GM10847 (cell line): ENCODE data around the gene ABCC1.

Experiments used
- POLR2A ChIP-seq: IDR thresholded peaks from 2 replicates; pipeline ENCODE4 v1.6.1; 2011; ENCODE audit not compliant: insufficient read length; ENCODE audit errors: extremely low read depth

The ABCC1 gene

DNA sequence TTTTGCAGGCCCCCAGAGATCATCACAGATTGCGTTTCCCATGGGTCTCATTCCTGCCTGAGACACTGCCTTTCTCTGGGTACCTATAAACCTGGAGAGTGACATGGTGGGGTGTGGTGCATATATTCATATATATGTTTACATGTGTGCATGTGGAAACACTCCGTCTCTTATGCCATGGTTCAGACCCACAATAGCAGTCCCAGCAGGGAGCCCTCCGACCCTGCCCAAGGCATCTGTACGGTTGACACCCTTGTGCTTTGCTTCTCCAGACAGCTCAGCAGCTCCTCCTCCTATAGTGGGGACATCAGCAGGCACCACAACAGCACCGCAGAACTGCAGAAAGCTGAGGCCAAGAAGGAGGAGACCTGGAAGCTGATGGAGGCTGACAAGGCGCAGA, 157.1 kb downstream of the ABCC1 start:
- no peak for TF ChIP-seq POLR2A

DNA sequence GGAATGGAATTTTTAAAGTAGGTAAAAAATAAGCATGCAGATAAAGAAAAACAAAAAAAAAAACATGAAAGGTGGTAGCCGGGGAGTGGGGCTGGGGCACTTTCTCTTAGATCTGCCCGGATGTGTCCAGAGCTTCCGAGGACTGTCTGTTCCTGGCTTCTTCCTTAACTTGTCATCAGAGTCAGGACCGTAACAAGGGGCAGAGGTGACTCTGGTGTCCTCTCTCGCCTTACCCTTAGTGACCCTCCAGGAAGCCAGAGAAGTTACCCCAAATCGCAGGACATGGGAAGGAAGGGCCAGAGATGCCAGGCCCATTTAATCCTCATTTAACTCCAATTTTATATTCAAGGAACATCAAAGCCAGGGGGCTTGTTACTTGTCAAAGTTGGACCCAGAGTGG, 158.4 kb downstream of the ABCC1 start:
- TF ChIP-seq POLR2A, result no peak

DNA sequence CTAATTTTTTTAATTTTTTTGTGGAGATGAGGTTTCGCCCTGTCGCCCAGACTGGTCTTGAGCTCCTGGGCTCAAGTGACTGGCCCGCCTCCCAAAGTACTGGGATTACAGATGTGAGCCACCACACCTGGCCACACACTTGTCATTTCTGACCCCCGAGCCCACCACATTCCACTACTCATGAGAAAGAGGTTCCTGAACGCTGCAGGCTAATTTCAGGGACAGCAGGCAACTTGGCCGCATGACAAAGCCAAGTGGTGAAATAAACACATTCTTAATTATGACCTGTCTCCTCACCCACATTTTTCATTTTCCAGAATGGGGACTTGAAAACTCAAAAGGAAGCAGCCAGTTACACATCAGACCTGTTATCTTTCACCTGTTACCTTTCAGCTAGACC, 159.3 kb downstream of the ABCC1 start:
- no peak for TF ChIP-seq POLR2A

- TF ChIP-seq POLR2A, result no peak
Observed at GRCh38 chr16:16109453-16110110, 160.2 kb downstream of the ABCC1 start.

- TF ChIP-seq POLR2A, result no peak
Observed at GRCh38 chr16:16110111-16110490, 160.7 kb downstream of the ABCC1 start.

DNA sequence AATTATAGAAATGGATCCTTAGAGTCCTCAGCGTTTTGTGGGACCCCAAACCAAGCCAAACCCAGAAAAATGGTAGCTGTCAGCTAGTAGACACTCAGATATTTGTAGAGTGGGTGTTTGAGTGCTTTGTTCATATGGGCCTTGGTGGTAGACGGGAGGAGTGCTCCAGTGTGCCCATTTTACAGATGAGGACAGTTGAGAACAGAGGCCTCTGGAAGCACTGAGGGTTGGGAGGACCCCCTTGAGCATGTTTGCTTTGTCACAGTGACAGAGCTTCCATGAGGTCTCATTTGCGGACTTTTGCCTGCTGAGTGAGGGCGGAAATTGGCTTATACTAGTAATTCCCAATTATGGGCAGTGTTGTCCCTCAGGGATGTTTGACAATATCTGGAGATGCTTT, 162.2 kb downstream of the ABCC1 start:
- TF ChIP-seq POLR2A, result no peak

DNA sequence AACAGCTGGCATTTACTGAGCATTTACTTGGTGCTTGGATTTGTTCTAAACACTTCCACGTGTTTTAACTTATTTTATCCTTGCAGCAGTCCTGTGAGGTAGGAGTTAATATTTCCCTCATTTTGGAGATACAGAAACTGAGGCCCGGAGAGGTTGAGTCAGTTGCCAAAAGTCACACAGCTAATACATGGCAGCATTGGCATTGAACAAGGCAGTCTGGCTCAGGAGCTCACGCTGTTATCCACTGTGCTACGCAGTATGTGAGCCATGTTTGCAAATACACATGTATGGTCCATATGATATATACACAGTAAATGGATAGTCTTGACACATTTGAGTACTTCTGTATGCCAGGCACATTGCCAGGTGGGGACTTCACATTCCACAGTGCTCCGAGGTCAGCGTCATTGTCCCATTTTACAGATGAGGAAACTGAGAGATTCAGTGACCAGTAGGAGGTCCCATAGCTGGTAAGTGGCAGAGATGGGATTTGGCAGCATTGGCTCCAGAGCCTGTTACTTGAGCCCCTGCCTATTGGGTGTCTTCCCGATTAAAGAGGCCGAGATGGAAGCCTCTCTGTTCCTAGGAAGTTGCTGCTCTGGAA, 163.1 kb downstream of the ABCC1 start:
- TF ChIP-seq POLR2A, result no peak

GRCh38 chr16:16113076-16113475, 163.7 kb downstream of the ABCC1 start:
- TF ChIP-seq POLR2A, result no peak

- no peak for TF ChIP-seq POLR2A
Observed at GRCh38 chr16:16116841-16117240, 167.4 kb downstream of the ABCC1 start.

DNA sequence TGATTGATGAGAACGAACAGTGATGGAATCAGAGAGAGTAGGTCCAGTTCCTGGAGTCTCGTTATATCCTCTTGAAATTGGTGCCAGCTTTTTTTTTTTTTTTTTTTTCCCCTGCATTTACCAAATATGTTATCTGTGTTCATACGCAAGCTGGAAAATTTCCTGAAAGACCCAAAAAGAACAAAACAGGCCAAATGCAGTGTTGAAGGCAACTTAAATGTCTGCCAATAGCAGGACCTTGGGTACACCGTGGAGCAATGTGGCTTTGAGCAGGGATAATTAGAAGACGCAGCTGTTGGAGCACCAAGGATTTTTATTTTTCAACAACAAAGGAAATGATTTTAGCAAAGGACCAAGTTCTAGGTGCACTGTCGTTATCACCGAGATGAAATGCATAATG, 168.9 kb downstream of the ABCC1 start:
- no peak for TF ChIP-seq POLR2A

- no peak for TF ChIP-seq POLR2A
Observed at GRCh38 chr16:16120044-16120381, 170.6 kb downstream of the ABCC1 start.

DNA sequence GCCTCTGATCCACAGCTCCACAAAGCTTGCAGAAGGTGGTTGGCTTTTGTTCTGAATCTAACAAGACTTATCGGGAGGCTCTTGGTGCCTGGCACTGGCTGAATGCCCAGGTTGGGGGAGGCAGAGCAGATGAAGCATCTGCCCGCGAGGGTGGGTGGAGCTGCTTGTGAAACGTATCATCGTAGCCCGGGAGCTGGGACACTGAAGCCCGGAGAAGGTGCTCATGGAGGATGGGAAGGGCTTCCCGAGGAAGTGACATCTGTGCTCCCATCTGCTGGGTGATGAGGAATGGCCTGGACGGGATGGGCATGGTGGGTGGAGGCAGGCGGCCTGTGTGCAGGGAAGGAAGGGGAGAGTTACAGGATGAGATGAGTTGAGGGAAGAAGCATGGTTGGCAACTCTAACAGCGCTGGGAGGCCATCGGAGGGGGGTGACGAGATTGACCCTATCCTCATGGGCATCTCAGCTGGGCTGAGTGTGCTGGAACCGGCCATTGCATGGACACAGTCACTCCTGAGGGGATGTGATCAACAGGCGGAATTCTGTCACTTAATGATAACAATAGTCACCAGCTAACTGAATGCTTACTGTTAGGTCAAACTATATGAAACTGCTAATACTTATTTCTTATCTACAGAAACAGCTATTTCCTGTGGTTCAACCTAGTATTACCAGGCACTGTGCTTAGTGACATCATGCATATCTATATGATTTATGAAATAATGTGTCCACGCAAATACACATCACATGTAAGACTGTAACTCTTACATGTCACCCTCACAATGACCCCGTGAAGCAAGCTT, 171.2 kb downstream of the ABCC1 start:
- TF ChIP-seq POLR2A, result no peak

GRCh38 chr16:16121185-16121727, 171.8 kb downstream of the ABCC1 start:
- TF ChIP-seq POLR2A, result no peak

- TF ChIP-seq POLR2A, result no peak
Observed at GRCh38 chr16:16122264-16122663, 172.8 kb downstream of the ABCC1 start.

GRCh38 chr16:16124438-16124837, 175.0 kb downstream of the ABCC1 start:
- no peak for TF ChIP-seq POLR2A

DNA sequence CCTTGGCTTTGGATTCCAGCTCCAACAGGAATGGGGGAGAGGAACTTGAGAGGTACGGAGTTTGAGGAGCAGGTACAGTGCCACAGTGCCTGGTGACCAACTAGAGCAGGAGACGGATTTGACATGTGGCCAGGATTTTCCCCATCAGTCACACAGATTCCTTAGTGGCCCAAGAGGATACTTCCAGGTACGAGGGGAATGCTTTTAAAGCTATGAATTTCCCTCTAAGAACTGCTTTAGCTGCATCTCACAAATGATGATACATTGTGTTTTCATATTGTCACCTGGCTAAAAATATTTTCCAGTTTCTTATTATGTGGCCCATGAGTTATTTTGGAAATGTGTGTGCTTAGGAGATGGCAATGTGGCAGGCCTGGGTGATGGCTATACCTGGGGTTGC, 175.6 kb downstream of the ABCC1 start:
- TF ChIP-seq POLR2A, result no peak

GRCh38 chr16:16126896-16127295, 177.5 kb downstream of the ABCC1 start:
- TF ChIP-seq POLR2A, result no peak
